Vagina (tissue), 2 donors: ENCODE results near the gene ENTHD1. TPM values are rescaled to one million over a fixed set of nuclear protein-coding genes. Genes with fewer than 3 reads are reported as not detected.

Experiments used
- DNase-seq, 2 donors: peaks; one replicate each; pipeline ENCODE4 v3.0.0-alpha.2; 2017; ENCODE audit errors: extremely low spot score in 2 of 2
- H3K27ac ChIP-seq: fragments of 200-600 bp; sonication (generic); one replicate; pipeline ENCODE4 v1.5.1; 2019
- H3K27me3 ChIP-seq: fragments of 200-600 bp; sonication (generic); one replicate; pipeline ENCODE4 v1.5.1; 2019
- H3K36me3 ChIP-seq, 2 donors: fragments of 200-600 bp; sonication (generic); one replicate each; pipeline ENCODE4 v1.5.1; 2017 to 2019
- H3K4me1 ChIP-seq: fragments of 200-600 bp; sonication (generic); one replicate; pipeline ENCODE4 v1.5.1; 2019
- H3K4me3 ChIP-seq, 2 donors: fragments of 200-600 bp; sonication (generic); 1 replicate in 1 of 2; 2 replicates in 1 of 2; pipeline ENCODE4 v1.5.1; 2016 to 2019
- H3K9me3 ChIP-seq: fragments of 200-600 bp; sonication (generic); one replicate; pipeline ENCODE4 v1.5.1; 2019
- POLR2A ChIP-seq, 2 donors: fragments of 450-650 bp; IDR thresholded peaks; one replicate each; pipeline ENCODE4 v1.6.1; 2017; ENCODE audit warnings: antibody characterized with exemption in 2 of 2, mild to moderate bottlenecking in 2 of 2, moderate library complexity in 2 of 2
- POLR2AphosphoS5 ChIP-seq, 2 donors: sonication (generic); formaldehyde crosslinking; IDR thresholded peaks; one replicate each; pipeline ENCODE4 v1.9.0; 2017; ENCODE audit warnings: antibody characterized with exemption in 2 of 2, mild to moderate bottlenecking in 2 of 2, low read depth in 1 of 2; ENCODE audit not compliant: insufficient read depth in 1 of 2
- intact Hi-C: fragments of 100-400 bp; cut with DNase I; formaldehyde crosslinking; loops from one replicate; pipeline ENCODE4 v1.15.1; 2023
- total RNA-seq: library from RNA; depleted of rRNA; stranded (reverse); fragments of >200 nt; gene quantifications from one replicate; pipeline ENCODE4 v1.2.3, GENCODE V29; 2016
- TF ChIP-seq, protein P1 (sequence below), 3 experiments: fragments of 450-650 bp in 2 of 3; fragments of 200-600 bp in 1 of 3; sonication (generic) in 1 of 3; IDR thresholded peaks; one replicate each; pipeline ENCODE4 v1.5.1; 2017 to 2019; ENCODE audit warnings: antibody characterized with exemption in 3 of 3, mild to moderate bottlenecking in 2 of 3, moderate library complexity in 2 of 3

Gene ENTHD1
- total RNA-seq, 1 donor from 2014 or later = not detected

- H3K4me3 ChIP-seq = no peak overlapping the region
- H3K27ac ChIP-seq = no peak overlapping the region
- no peaks in the 10 kb centered on the region for H3K4me1 ChIP-seq
- no peaks in the 10 kb centered on the region for H3K9me3 ChIP-seq
- DNase-seq = no peak
- intact Hi-C loops = no loop called here
- H3K27me3 ChIP-seq = no peaks in the 10 kb centered on the region
- TF ChIP-seq POLR2AphosphoS5 (IDR thresholded peaks at IDR 0.05; ENCODE audit: insufficient read depth in 1 of 2, low read depth in 1 of 2) = no peak
- TF ChIP-seq POLR2A (IDR thresholded peaks at IDR 0.05) = no peak
- no peaks in the 10 kb centered on the region for H3K36me3 ChIP-seq
Measured at GRCh38 chr22:39939830-39940229, 46.3 kb upstream of the ENTHD1 start.

- Histone ChIP-seq H3K27me3 (no peaks in the 10 kb centered on the region), H3K9me3 (no peaks in the 10 kb centered on the region), H3K4me3 (no peak overlapping the region), H3K27ac (no peak overlapping the region), H3K4me1 (no peaks in the 10 kb centered on the region), H3K36me3 (no peaks in the 10 kb centered on the region)
- TF ChIP-seq, protein P1, sequence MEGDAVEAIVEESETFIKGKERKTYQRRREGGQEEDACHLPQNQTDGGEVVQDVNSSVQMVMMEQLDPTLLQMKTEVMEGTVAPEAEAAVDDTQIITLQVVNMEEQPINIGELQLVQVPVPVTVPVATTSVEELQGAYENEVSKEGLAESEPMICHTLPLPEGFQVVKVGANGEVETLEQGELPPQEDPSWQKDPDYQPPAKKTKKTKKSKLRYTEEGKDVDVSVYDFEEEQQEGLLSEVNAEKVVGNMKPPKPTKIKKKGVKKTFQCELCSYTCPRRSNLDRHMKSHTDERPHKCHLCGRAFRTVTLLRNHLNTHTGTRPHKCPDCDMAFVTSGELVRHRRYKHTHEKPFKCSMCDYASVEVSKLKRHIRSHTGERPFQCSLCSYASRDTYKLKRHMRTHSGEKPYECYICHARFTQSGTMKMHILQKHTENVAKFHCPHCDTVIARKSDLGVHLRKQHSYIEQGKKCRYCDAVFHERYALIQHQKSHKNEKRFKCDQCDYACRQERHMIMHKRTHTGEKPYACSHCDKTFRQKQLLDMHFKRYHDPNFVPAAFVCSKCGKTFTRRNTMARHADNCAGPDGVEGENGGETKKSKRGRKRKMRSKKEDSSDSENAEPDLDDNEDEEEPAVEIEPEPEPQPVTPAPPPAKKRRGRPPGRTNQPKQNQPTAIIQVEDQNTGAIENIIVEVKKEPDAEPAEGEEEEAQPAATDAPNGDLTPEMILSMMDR (IDR thresholded peaks at IDR 0.05) = no peak
- no peak for TF ChIP-seq POLR2A (IDR thresholded peaks at IDR 0.05)
- TF ChIP-seq POLR2AphosphoS5 (IDR thresholded peaks at IDR 0.05; ENCODE audit: insufficient read depth in 1 of 2, low read depth in 1 of 2) = no peak
- no peak for DNase-seq
- intact Hi-C loops = no loop called here
Measured at GRCh38 chr22:39938509-39939111, 45.0 kb upstream of the ENTHD1 start.

GRCh38 chr22:39937906-39938305, 44.3 kb upstream of the ENTHD1 start:
- Histone ChIP-seq H3K27ac (no peak overlapping the region), H3K9me3 (no peaks in the 10 kb centered on the region), H3K36me3 (no peaks in the 10 kb centered on the region), H3K4me1 (no peaks in the 10 kb centered on the region), H3K4me3 (no peak overlapping the region), H3K27me3 (no peaks in the 10 kb centered on the region)
- no peak for DNase-seq
- intact Hi-C loops = no loop called here
- TF ChIP-seq POLR2A (IDR thresholded peaks at IDR 0.05) (no peak), POLR2AphosphoS5 (IDR thresholded peaks at IDR 0.05; ENCODE audit: insufficient read depth in 1 of 2, low read depth in 1 of 2) (no peak)

GRCh38 chr22:39936523-39937145, 43.1 kb upstream of the ENTHD1 start:
- H3K27me3 ChIP-seq = no peaks in the 10 kb centered on the region
- no peak overlapping the region for H3K27ac ChIP-seq
- intact Hi-C loops = no loop called here
- no peaks in the 10 kb centered on the region for H3K9me3 ChIP-seq
- H3K36me3 ChIP-seq = no peaks in the 10 kb centered on the region
- DNase-seq = no peak
- H3K4me3 ChIP-seq = no peak overlapping the region
- no peaks in the 10 kb centered on the region for H3K4me1 ChIP-seq
- no peak for TF ChIP-seq POLR2AphosphoS5 (IDR thresholded peaks at IDR 0.05; ENCODE audit: insufficient read depth in 1 of 2, low read depth in 1 of 2)
- TF ChIP-seq, protein P1 (IDR thresholded peaks at IDR 0.05) = no peak
- TF ChIP-seq POLR2A (IDR thresholded peaks at IDR 0.05) = no peak

DNA sequence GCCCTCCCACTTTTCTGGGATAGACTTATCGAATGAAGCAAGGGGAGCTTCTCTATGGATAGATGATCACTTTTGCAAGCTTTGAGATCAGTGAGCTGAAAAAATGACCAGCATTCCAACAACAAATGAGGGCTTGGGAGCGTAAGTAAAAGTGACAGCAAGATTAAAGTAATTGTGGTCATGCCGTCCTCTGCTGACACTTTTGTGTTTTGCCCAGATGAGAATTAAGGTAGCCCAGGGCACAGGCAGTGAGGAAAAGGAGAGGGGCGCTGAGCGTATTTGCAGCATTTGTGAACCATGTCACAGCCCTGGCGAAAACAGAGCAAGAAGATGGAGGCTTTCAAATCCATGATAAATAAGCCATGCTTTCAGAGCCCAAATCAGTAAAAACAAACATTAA, 42.1 kb upstream of the ENTHD1 start:
- no peak overlapping the region for H3K4me3 ChIP-seq
- H3K27ac ChIP-seq = no peak overlapping the region
- H3K36me3 ChIP-seq = no peaks in the 10 kb centered on the region
- TF ChIP-seq, protein P1 (IDR thresholded peaks at IDR 0.05) = no peak
- no peak for TF ChIP-seq POLR2A (IDR thresholded peaks at IDR 0.05)
- TF ChIP-seq POLR2AphosphoS5 (IDR thresholded peaks at IDR 0.05; ENCODE audit: insufficient read depth in 1 of 2, low read depth in 1 of 2) = no peak
- H3K27me3 ChIP-seq = no peaks in the 10 kb centered on the region
- H3K4me1 ChIP-seq = no peaks in the 10 kb centered on the region
- no peaks in the 10 kb centered on the region for H3K9me3 ChIP-seq
- intact Hi-C loops = no loop called here
- DNase-seq = no peak

DNA sequence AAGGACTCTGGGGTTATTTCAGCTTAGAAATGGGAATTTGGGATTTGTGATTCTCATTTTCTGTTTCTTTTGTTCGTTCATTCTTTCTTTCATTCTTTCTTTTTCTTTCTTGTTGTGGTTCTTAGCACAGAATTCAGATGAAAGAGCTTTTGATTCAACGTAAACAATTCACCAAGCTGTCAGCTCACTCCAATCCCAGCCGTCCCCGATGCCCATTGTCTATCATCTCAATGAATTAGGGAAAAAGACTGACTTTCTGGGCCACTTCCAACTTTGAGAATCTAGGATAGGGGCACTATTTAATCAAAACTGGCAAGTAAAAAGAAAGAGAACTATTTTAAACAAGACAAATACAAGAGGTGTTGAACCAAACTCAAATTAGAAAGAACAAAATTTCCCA, 41.6 kb upstream of the ENTHD1 start:
- Histone ChIP-seq H3K27me3 (no peaks in the 10 kb centered on the region), H3K4me3 (no peak overlapping the region), H3K27ac (no peak overlapping the region), H3K4me1 (no peaks in the 10 kb centered on the region), H3K36me3 (no peaks in the 10 kb centered on the region), H3K9me3 (no peaks in the 10 kb centered on the region)
- intact Hi-C loops = no loop called here
- DNase-seq = no peak
- TF ChIP-seq POLR2A (IDR thresholded peaks at IDR 0.05) (no peak), POLR2AphosphoS5 (IDR thresholded peaks at IDR 0.05; ENCODE audit: insufficient read depth in 1 of 2, low read depth in 1 of 2) (no peak)
- TF ChIP-seq, protein P1 (IDR thresholded peaks at IDR 0.05) = no peak
